ENCODE data around the gene COX19.

The COX19 gene

GRCh38 chr7:984361-985126 is 9.2 kb upstream of the COX19 start:
- Histone ChIP-seq H3K36me3 (ENCODE audit: control insufficient read depth, insufficient read depth, low read length) (no peaks in the 10 kb centered on the region), H3K4me1 (ENCODE audit: control insufficient read depth, insufficient read depth, low read length) (peaks cover 15% of the 10 kb centered on the region)
- WGBS, 2 experiments: 94% methylated on average over 39 of the region's 39 CpGs

GRCh38 chr7:983616-984071 is 8.3 kb upstream of the COX19 start:
- Histone ChIP-seq H3K9me3 (ENCODE audit: control insufficient read depth, low read length) (no peaks in the 10 kb centered on the region), H3K4me1 (ENCODE audit: control insufficient read depth, insufficient read depth, low read length) (peaks cover 9% of the 10 kb centered on the region), H3K36me3 (ENCODE audit: control insufficient read depth, insufficient read depth, low read length) (no peaks in the 10 kb centered on the region), H3K27me3 (ENCODE audit: control insufficient read depth, insufficient read depth, low read length, poor library complexity, severe bottlenecking) (no peaks in the 10 kb centered on the region), H3K4me3 (ENCODE audit: insufficient read depth, low read depth, low read length) (no peak overlapping the region), H3K27ac (ENCODE audit: insufficient read depth, low read depth, low read length, poor library complexity, severe bottlenecking) (no peak overlapping the region)
- 93% methylated on average over 20 of the region's 20 CpGs for WGBS, 2 experiments

More at GRCh38 chr7:984361-985126, 9.2 kb upstream of the COX19 start:
- no peaks in the 10 kb centered on the region for H3K27me3 ChIP-seq (ENCODE audit: control insufficient read depth, insufficient read depth, low read length, poor library complexity, severe bottlenecking)
- H3K9me3 ChIP-seq (ENCODE audit: control insufficient read depth, low read length): no peaks in the 10 kb centered on the region
- no peak overlapping the region for H3K4me3 ChIP-seq (ENCODE audit: insufficient read depth, low read depth, low read length)
- no peak overlapping the region for H3K27ac ChIP-seq (ENCODE audit: insufficient read depth, low read depth, low read length, poor library complexity, severe bottlenecking)

- no peaks in the 10 kb centered on the region for H3K27me3 ChIP-seq (ENCODE audit: control insufficient read depth, insufficient read depth, low read length, poor library complexity, severe bottlenecking)
- 90% methylated on average over 34 of the region's 34 CpGs for WGBS, 2 experiments
- H3K4me1 ChIP-seq (ENCODE audit: control insufficient read depth, insufficient read depth, low read length): peaks cover 6% of the 10 kb centered on the region
- no peaks in the 10 kb centered on the region for H3K36me3 ChIP-seq (ENCODE audit: control insufficient read depth, insufficient read depth, low read length)
- H3K4me3 ChIP-seq (ENCODE audit: insufficient read depth, low read depth, low read length): no peak within 1 kb of the TSS
- H3K9me3 ChIP-seq (ENCODE audit: control insufficient read depth, low read length): no peaks in the 10 kb centered on the region
- no peak within 1 kb of the TSS for H3K27ac ChIP-seq (ENCODE audit: insufficient read depth, low read depth, low read length, poor library complexity, severe bottlenecking)
Observed at GRCh38 chr7:983004-983615, 7.8 kb upstream of the COX19 start, which contains the start of gene CYP2W1. CYP2W1 (plus strand) TSS chr7:983181; CDS start chr7:983212, 31 bp downstream.

- no peaks in the 10 kb centered on the region for H3K27me3 ChIP-seq (ENCODE audit: control insufficient read depth, insufficient read depth, low read length, poor library complexity, severe bottlenecking)
- H3K27ac ChIP-seq (ENCODE audit: insufficient read depth, low read depth, low read length, poor library complexity, severe bottlenecking): no peak overlapping the region
- no peaks in the 10 kb centered on the region for H3K9me3 ChIP-seq (ENCODE audit: control insufficient read depth, low read length)
- H3K4me1 ChIP-seq (ENCODE audit: control insufficient read depth, insufficient read depth, low read length): peaks cover 7% of the 10 kb centered on the region
- WGBS, 2 experiments: 88 to 89% methylated on average over 10 of the region's 10 CpGs
- H3K4me3 ChIP-seq (ENCODE audit: insufficient read depth, low read depth, low read length): no peak overlapping the region
- H3K36me3 ChIP-seq (ENCODE audit: control insufficient read depth, insufficient read depth, low read length): no peaks in the 10 kb centered on the region
Observed at GRCh38 chr7:982511-983003, 7.2 kb upstream of the COX19 start.

- H3K27me3 ChIP-seq (ENCODE audit: control insufficient read depth, insufficient read depth, low read length, poor library complexity, severe bottlenecking): no peaks in the 10 kb centered on the region
- no peak overlapping the region for H3K4me3 ChIP-seq (ENCODE audit: insufficient read depth, low read depth, low read length)
- H3K36me3 ChIP-seq (ENCODE audit: control insufficient read depth, insufficient read depth, low read length): no peaks in the 10 kb centered on the region
- no peak overlapping the region for H3K27ac ChIP-seq (ENCODE audit: insufficient read depth, low read depth, low read length, poor library complexity, severe bottlenecking)
- 91% methylated on average over 19 of the region's 19 CpGs for WGBS, 2 experiments
- H3K4me1 ChIP-seq (ENCODE audit: control insufficient read depth, insufficient read depth, low read length): peaks cover 13% of the 10 kb centered on the region
- H3K9me3 ChIP-seq (ENCODE audit: control insufficient read depth, low read length): no peaks in the 10 kb centered on the region
Observed at GRCh38 chr7:981793-982510, 6.6 kb upstream of the COX19 start.

- Histone ChIP-seq H3K4me1 (ENCODE audit: control insufficient read depth, insufficient read depth, low read length) (peaks cover 13% of the 10 kb centered on the region), H3K4me3 (ENCODE audit: insufficient read depth, low read depth, low read length) (no peak overlapping the region), H3K9me3 (ENCODE audit: control insufficient read depth, low read length) (no peaks in the 10 kb centered on the region), H3K27me3 (ENCODE audit: control insufficient read depth, insufficient read depth, low read length, poor library complexity, severe bottlenecking) (no peaks in the 10 kb centered on the region), H3K27ac (ENCODE audit: insufficient read depth, low read depth, low read length, poor library complexity, severe bottlenecking) (no peak overlapping the region), H3K36me3 (ENCODE audit: control insufficient read depth, insufficient read depth, low read length) (no peaks in the 10 kb centered on the region)
- WGBS, 2 experiments: 80% methylated on average over 15 of the region's 15 CpGs
Observed at GRCh38 chr7:979886-980571, 4.7 kb upstream of the COX19 start.

DNA sequence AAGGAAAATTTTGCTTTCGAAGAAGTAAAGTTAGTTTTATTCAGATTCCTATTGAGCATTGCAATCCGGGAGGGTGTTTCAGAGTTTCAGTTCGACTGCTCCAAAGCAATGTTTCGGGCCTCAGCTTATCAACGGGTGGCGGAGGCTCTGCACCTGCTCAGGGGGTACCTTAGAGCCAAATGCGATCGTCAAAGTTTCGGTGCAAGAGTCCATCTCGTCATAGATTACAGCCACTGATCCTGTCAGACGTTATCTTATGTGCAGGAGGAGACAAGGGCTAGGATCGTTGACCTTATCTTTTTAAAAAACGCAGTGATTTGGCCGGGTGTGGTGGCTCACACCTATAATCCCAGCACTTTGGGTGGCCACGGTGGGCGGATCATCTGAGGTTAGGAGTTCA is 3.8 kb upstream of the COX19 start:
- Histone ChIP-seq H3K27ac (ENCODE audit: insufficient read depth, low read depth, low read length, poor library complexity, severe bottlenecking) (no peak overlapping the region), H3K4me1 (ENCODE audit: control insufficient read depth, insufficient read depth, low read length) (peaks cover 13% of the 10 kb centered on the region), H3K9me3 (ENCODE audit: control insufficient read depth, low read length) (no peaks in the 10 kb centered on the region), H3K27me3 (ENCODE audit: control insufficient read depth, insufficient read depth, low read length, poor library complexity, severe bottlenecking) (no peaks in the 10 kb centered on the region), H3K4me3 (ENCODE audit: insufficient read depth, low read depth, low read length) (no peak overlapping the region), H3K36me3 (ENCODE audit: control insufficient read depth, insufficient read depth, low read length) (no peaks in the 10 kb centered on the region)
- WGBS, 2 experiments: 93 to 95% methylated on average over 16 of the region's 16 CpGs

DNA sequence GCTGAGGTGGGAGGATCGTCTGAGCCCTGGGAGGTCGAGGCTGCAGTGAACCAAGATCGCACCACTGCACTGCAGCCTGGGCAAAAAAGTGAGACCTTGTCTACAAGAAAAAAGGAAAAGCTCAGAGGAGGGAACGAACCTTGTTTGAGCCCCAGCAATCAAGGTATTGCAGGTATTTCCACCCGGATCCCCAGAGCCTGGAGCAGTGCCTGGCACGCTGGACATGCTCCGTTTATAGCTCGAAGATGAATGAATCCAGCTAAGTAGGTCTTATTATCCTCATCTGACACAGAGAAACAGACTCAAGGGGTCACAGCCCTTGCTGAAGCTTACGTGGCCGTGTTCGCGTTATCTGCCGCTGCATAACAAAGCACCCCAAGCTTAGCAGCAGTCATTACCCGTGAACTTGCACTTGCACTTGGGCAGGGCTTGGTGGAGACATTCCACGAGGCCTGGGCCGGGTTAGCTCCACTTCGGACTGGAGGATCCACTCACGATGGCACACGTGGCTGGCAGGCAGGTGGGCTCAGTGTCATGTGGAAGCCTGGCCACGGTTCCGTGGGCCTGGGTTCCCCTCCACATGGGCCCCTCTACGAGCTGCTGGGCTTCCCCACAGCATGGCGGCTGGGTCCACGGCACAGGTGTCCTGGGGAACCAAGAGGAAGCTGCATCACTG is 3.2 kb upstream of the COX19 start:
- H3K27me3 ChIP-seq (ENCODE audit: control insufficient read depth, insufficient read depth, low read length, poor library complexity, severe bottlenecking): no peaks in the 10 kb centered on the region
- no peaks in the 10 kb centered on the region for H3K36me3 ChIP-seq (ENCODE audit: control insufficient read depth, insufficient read depth, low read length)
- no peaks in the 10 kb centered on the region for H3K9me3 ChIP-seq (ENCODE audit: control insufficient read depth, low read length)
- 92 to 94% methylated on average over 24 of the region's 24 CpGs for WGBS, 2 experiments
- H3K27ac ChIP-seq (ENCODE audit: insufficient read depth, low read depth, low read length, poor library complexity, severe bottlenecking): no peak overlapping the region
- H3K4me3 ChIP-seq (ENCODE audit: insufficient read depth, low read depth, low read length): no peak overlapping the region
- H3K4me1 ChIP-seq (ENCODE audit: control insufficient read depth, insufficient read depth, low read length): peaks cover 13% of the 10 kb centered on the region

- Histone ChIP-seq H3K36me3 (ENCODE audit: control insufficient read depth, insufficient read depth, low read length) (no peaks in the 10 kb centered on the region), H3K27me3 (ENCODE audit: control insufficient read depth, insufficient read depth, low read length, poor library complexity, severe bottlenecking) (no peaks in the 10 kb centered on the region), H3K27ac (ENCODE audit: insufficient read depth, low read depth, low read length, poor library complexity, severe bottlenecking) (no peak overlapping the region), H3K9me3 (ENCODE audit: control insufficient read depth, low read length) (no peaks in the 10 kb centered on the region), H3K4me3 (ENCODE audit: insufficient read depth, low read depth, low read length) (no peak overlapping the region), H3K4me1 (ENCODE audit: control insufficient read depth, insufficient read depth, low read length) (peaks cover 13% of the 10 kb centered on the region)
- WGBS, 2 experiments: 80 to 82% methylated on average over 7 of the region's 7 CpGs
Observed at GRCh38 chr7:978049-978346, 2.6 kb upstream of the COX19 start.

Data from ectodermal cell (in vitro differentiated cells).